Measurements from ENCODE around the gene SLC7A7. TPM values are rescaled to one million over a fixed set of nuclear protein-coding genes. Genes with fewer than 3 reads are reported as not detected.
A peak's percentile ranks its signal among the peaks of the same experiment; 100 is the strongest.

SLC7A7 gene
- total and polyA plus RNA-seq, 9 of the 15 experiments (the other 6 are each of a cell fraction or from before 2014, with no cell fraction given): 0.07 to 0.68 (median 0.41) TPM

- TF ChIP-seq PRPF4 (IDR thresholded peaks at IDR 0.05; ENCODE audit: insufficient read depth, low read depth, low read length, poor library complexity, severe bottlenecking) (no peak), PATZ1 (CRISPR knock-in tag; IDR thresholded peaks at IDR 0.05; ENCODE audit: borderline replicate concordance) (no peak), NCOR1 (IDR thresholded peaks at IDR 0.05) (no peak), ZNF354B (CRISPR knock-in tag; IDR thresholded peaks at IDR 0.05) (no peak), PHF20 (IDR thresholded peaks at IDR 0.05; ENCODE audit: partially characterized antibody) (no peak), SMARCB1 (IDR thresholded peaks at IDR 0.05; ENCODE audit: insufficient read length, low read depth) (no peak), DACH1 (IDR thresholded peaks at IDR 0.05; ENCODE audit: partially characterized antibody) (no peak), RHOXF2B (CRISPR knock-in tag; conservative IDR thresholded peaks at IDR 0.05) (no peak), ATF3 (IDR thresholded peaks at IDR 0.05) (no peak), ATF3 (CRISPR knock-in tag; conservative IDR thresholded peaks at IDR 0.05) (0 out of 2 replicates have a peak, but pooled peaks have one; percentile 58), CUX1 (CRISPR knock-in tag; IDR thresholded peaks at IDR 0.05) (no peak), ELF2 (CRISPR knock-in tag; IDR thresholded peaks at IDR 0.05) (0 out of 2 replicates have a peak, but pooled peaks have one; percentile 12), ATF1 (CRISPR knock-in tag; IDR thresholded peaks at IDR 0.05) (no peak), ATF1 (tag; IDR thresholded peaks at IDR 0.05) (0 out of 2 replicates have a peak, but pooled peaks have one; percentile 35), NCOA1 (IDR thresholded peaks at IDR 0.05; ENCODE audit: low read depth) (peak; percentile 24; the same call in 1 of the 2 replicates), CREB1 (IDR thresholded peaks at IDR 0.05) (no peak), CREB1 (CRISPR knock-in tag; IDR thresholded peaks at IDR 0.05) (no peak)
Measured at GRCh38 chr14:22852940-22853767, 37.9 kb upstream of the SLC7A7 start (continued).
